GM19025 (cell line): ENCODE data around the gene BTC.
"Not testable (repeated sequence)": the region's sequence is repeated elsewhere in the genome, so short reads cannot be mapped to it uniquely, and the experiment has no call there.

Experiments
- ATAC-seq: cut with Tn5 transposase; IDR thresholded peaks from one replicate; pipeline ENCODE4 v1.9.1; 2021; ENCODE audit warnings: mild to moderate bottlenecking, low read depth, moderate library complexity; ENCODE audit not compliant: unreplicated experiment

BTC gene, protein sequence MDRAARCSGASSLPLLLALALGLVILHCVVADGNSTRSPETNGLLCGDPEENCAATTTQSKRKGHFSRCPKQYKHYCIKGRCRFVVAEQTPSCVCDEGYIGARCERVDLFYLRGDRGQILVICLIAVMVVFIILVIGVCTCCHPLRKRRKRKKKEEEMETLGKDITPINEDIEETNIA

DNA sequence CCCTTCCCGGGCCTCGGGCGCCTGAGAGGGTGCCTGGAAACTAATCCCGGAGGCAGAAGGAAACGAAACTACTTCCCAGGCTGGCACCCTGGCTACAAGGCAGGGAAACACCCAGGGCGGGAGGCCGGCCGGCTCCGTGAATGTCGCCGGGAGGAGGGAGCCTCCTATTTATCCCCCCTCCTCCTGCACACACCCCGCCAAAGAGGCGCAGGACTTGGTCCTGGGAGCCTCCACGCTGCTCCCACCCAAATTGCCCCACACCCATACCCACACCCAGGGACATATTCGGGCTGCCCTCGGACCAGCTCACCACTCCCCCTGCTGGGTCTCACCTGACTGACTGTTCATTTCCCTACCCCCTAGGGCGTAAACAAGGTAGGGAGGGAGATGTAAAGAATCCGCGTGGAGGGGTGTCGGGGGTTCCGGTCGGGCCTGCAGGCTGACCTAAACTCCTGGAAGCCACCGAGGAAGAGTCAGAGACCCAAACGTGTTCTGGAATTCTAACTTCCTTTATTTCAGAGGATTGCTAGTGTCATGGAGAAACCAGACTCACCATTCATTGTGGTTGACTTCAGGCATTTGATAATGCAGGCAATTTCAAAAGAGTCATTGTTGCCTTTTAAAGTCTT is at the start of gene BTC:
TSS of gene BTC (minus strand) at position 142 of the 629 bp plus-strand sequence. CDS start 198 bp downstream, outside the sequence.
- no peak for ATAC-seq

DNA sequence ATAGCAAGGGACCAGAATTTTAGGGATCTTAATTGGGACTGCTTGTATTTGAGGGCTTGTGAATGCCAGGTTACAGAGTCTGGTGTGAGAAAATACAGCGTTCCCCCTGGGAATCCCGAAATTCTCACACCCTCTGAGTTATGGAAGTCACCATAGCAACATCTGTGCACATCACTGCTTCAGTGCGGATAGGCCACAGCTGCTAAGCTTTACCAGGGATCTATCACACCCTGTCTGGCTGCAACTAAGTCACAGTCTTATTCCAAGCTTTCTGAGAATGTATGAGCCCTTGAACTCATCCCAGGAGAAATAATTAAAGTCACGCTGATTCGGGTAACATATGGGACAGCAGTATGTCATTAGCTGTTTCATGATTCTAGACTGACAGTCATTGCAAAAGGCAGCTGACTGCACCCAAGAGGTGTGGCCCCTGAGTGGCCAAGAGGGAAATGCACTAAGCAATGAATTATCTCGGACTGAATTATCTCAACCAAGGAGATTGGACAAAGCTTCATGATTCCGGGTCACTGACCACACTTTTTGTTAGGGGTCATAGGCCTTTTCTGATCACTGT is 46.7 kb upstream of the BTC start:
- ATAC-seq = no peak

DNA sequence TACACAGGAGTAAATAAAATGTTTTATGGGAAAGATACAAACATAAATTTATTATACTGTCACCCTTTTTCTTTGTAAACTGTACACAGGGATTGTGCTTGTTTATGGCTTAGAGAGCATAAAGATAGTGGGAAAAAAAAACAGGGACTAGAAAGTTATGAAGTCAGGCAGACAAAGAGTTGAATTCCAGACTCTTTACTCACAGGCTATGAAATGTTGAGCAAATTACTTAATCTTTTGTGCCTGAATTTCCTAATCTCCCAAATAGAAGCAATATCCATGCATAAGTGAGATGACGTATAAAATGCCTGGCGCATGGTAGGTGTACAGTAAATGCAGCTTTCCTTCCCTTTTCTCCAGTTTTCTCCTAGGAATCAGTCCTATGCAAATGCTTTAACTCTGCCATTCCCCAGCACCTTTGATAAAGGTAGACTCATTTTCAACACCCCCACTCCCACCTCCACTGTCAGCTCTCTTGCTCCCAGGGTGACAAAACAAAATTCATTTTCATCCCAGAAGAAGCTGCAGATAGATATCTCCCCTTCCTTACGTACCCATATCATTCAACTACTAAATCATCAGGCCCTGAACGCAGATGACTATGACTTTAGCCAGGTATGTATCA is 44.5 kb upstream of the BTC start:
- ATAC-seq = no peak

DNA sequence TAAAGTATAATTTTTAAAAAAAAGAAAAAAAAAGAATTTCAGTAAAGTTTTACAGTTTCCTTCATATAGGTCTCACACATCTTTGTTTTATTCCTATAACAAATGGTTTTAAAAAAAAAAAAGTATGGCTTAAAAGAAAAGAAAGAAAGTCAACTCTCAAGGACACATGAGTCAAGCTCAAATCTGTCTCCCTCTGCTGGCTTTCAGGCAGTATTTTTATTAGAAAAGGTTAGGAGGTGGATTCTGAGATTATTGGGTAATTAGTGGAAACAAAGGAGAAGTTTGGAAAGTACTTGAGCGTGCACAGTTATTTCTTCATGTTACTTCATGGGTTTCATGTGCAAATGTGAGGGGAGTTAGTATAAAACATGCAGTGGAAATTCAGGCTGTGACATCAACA is 36.6 kb upstream of the BTC start:
- ATAC-seq = no peak

DNA sequence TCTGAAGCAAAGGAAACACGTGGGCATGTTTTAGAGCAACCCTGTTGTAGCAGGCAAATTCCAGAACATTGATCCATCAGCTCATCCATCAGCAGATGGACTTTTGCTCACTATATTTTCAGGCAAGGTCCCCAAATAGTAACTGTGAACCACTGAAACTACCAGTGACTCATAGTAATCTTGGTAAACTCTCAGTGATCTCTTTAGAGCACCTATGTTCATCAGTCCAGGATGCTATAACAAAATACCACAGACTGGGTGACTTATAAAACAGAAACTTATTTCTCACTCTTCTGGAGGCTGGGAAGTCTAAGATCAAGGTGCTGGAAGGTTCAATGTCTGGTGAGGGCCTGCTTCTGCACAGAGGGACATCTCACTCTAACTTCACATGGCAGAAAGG is 28.9 kb upstream of the BTC start:
- no peak for ATAC-seq

DNA sequence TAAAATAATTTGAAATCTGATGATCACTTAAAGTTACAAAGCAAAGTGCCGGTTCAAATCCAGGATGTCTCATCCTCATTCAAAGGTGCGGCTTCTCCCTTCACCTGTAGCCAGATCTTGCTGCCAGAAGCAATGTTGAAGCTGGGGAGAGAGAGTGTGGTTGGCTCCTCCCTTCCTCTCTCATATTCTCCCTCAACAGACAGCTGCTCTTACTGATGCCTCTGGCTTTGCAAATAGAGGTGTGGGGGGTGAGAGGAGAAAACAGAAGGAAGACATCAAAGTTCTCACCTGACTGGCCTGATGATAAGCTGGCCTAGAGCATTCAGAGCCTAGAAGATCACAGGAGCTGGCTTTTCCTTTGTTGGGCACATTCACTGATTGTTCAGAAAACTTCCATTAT is 28.3 kb upstream of the BTC start:
- no peak for ATAC-seq

DNA sequence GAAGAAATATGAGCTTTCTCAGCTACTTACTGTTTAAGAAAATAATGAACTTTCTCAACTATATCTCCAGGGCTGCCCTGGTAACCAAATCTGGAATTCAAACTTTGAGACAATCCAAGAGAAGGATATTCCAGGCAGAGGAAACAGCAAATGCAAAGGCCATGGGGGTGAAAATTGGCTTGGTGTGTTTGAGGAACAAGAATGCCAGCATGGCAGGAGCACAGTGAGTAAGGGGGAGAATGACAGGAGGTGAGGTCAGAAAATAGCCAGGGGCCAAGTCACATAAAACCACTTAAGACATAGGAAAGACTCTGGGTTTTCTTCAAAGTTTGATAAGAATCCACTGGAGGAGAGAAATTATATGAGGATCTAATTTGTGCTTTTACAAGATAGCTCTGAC is 27.2 kb upstream of the BTC start:
- no peak for ATAC-seq

DNA sequence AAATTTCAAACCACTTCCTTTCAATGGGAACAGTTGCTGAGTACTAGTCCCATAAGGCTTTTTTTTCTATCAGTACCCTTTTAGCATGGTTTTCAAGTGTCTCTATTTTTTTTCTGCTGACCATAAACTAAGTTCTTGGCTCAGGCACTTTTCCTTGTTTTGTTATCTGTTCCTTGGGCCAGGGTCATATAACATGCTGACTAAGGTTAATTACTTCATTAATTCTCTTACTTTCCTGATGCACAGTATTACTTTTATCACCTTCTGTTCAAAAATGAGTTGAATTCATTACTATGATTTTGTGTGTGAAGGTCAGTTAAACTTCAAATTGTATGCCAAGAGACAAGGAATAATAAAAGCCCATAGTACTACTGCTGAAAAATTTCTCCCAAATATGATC is 19.7 kb upstream of the BTC start:
- ATAC-seq = no peak

DNA sequence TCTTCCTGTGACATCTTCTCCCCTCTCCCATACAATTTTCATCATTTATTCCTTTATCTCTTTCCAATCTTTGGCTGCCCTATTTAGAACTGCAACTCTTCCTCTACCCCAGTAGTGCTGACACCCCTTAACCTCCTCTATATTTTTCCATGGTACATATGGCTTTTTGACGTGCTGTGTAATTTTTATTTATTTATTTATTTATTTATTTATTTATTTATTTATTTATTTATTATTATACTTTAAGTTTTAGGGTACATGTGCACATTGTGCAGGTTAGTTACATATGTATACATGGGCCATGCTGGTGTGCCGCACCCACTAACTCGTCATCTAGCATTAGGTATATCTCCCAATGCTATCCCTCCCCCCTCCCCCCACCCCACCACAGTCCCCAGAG is 17.7 kb upstream of the BTC start:
- not testable (repeated sequence) for ATAC-seq

DNA sequence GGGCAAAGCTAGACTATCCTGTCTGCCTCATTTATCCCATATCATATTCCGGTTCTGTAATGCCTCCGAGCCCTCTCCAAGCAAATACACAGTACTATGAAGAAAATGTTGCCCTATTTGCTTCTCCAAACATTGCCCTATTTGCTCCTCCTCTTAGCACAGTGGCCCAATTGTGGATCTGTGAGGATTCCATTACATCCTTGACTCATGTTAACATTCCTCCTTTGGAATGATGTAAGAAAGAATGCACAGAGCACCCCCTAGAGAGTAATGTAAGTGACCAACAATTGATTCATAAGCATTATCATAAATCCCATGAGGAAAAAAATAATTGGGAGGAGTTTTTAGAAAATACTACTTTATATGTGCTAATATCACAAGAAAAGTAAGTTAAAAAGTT is 11.3 kb upstream of the BTC start:
- no peak for ATAC-seq

DNA sequence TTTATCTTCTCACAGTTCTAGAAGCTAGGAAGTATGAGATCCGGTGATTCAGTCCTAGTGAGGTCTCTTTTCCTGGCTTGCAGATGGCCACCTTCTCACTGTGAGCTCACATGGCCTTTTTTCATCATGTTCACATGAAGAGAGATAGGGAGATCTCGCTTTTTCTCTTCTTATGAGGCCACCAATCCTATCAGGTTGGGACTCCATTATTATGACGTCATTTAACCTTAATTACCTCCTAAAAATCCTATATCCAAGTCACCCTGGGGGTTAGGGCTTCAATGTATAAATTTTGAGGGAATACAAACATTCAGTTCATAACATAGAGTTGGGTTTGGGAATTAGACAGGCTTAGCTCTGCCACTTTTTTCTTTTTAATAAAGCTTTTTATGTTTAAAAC is 6.0 kb upstream of the BTC start:
- ATAC-seq = no peak

DNA sequence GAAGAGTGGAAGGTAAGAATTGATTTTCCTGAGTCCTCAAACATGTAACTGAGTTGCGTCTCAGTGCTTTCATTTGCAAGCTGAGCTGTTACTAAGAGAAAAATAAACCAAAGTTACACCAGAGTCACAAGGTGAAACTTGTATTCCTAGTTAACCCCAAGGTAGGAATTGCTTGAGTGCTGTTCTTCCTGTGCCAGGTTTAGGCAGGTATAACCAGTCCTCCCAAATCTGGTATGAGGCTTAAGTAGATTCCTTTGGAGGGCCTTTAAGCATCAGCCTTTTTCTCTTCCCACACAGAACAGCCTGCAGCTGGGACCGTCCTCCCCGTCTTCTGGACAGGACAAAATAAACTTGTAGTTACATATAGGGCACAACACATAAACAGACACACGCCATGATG is 2.3 kb upstream of the BTC start:
- no peak for ATAC-seq

DNA sequence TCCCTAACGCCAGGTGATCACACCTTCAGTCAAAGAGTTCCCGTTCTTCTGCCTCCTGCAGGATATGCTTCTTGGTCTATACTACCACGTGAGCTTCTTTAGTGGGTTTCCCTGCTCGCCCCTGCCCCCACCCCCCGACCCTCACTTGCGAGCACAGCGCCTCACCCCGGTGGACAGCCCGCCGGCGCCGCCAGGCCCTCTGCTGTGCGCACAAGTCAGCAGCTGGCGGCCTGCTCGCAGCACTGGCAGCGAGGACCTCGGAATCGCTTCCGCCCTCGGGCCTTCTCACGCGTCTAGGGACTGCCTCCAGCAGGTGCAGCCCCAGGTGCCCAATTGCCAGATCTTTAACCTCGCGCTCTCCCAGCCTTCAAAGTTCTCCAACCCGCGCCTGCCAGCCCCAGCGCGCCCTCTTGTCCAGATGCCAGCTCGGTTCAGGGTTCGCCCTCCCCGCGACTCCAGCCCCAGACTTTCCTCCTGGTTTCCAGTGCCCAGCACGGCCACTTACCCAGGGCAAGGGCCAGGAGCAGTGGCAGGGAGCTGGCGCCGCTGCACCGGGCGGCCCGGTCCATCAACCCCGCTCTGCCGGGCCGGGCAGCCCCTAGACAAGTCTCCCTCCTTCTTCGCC is 454 bp downstream of the BTC start:
- no peak for ATAC-seq

DNA sequence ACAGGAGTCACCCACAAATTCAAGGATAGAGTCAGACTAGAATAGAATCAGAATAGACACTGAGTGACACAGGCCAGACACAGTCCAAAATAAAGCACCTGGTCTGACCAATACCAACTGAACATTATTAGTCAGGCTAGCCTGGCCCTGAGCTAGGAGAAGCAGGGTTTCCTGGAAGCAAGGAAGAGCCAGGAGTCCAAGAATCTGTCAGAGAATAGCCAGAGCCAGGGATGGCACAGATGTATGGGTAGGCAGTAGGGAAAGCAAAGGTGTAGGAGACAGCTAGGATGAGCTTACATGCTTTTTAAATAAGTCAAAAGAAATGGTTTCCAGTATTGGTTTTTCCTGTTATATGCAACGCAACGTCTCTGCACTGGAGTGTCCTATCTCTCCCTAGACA is 3.7 kb downstream of the BTC start:
- no peak for ATAC-seq

DNA sequence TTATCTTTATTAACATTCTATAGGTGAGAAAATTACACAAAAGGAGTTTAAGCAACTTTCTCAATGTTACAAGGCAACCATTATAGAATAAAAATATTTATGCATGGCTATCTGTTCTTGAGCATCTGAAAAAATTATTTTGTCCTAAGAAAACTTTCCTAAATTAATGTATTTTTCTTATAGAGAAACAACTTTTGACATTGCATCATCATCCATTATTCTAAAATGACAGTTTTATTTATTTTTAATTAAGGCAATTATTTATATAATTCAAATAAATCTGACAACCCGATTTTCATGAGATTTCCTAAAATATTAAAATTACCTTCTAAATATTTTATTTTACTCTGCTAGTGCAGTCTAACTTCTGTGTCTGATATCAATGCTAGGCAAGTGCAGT is 4.8 kb downstream of the BTC start:
- no peak for ATAC-seq

DNA sequence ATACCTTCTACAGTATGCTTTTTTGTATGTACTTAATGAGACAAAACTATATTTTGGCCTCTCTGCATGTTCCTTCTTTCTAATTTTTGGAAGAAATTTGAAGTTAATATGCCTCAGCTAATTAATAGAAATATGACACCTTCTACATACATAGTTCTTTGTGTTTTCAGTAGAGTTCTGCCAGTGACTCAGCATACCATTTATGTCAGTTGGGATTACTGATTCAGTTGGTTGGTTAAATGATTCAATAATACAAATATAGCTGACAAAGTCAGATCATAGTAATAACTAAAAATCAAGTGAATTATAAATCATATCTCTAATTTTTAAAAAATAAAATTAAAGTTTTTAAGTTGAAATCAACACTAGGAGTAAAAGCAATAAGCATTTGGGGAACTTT is 16.8 kb downstream of the BTC start:
- ATAC-seq = no peak

DNA sequence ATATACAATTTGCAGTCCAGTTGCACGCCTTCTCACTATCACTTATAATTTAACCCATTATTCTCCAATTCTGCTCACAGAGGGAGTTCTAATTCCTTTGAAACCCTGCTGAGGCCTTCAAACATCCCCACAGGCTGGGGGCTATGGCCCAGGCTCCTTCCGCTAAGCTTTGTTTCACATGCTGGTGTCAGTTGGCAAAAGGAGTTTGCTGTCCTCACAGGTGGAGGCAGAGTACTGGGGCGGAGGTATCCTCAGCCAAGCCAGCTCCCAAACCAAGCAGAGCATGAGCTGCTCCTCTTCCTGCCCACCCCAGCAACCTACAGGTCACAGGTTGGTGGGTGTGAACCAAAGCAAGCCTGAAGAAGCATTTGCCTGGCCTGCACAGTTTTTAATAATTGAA is 21.5 kb downstream of the BTC start:
- ATAC-seq = no peak

DNA sequence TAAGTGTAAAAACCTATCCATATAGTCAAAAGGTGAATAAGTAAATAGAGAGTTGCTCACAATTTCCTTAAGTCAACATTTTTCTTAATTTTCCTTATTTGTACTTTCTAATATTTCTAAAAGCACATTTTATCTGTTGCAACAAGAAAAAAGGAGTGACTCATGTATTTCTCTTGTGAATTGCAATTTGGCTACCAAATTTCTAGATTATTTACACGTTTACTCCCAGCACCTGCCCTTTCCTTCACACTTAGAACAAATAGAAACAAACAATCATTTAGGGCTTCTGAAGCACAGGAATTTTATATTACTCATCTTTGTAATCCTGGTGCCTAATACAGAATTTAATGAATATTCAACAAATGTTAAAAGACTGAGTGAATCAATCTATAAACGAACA is 22.2 kb downstream of the BTC start:
- no peak for ATAC-seq

DNA sequence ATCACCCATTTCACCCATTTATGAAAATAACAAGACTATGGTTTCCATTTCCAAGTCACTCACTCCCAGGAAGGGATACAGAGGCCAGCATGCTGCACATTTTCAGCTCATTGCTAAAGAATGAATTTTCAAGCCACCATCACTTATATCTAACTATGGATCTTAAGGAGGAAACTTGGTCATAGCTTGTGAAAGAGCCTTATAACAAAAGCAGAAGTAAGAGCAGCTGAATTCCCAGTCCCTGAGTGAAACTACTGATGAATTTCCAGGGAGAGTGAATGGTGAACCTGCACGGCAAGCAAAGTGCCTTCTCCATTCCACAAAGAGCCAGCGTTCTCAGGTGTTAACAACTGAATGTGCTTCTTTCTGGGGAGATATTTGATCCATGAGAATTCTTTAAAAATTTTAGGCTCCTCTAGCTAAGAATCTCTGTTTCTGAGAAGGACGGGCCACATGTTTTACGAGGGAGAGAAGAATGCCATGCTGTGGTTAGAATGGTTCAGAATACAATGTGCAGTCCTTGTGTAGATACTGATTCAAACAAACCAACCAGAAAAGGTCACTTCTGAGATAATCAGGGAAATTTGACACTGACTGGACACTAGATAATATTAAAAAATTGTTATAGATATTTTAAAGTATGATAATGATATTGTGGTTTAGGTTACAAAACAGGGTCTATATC is 24.0 kb downstream of the BTC start:
- no peak for ATAC-seq

DNA sequence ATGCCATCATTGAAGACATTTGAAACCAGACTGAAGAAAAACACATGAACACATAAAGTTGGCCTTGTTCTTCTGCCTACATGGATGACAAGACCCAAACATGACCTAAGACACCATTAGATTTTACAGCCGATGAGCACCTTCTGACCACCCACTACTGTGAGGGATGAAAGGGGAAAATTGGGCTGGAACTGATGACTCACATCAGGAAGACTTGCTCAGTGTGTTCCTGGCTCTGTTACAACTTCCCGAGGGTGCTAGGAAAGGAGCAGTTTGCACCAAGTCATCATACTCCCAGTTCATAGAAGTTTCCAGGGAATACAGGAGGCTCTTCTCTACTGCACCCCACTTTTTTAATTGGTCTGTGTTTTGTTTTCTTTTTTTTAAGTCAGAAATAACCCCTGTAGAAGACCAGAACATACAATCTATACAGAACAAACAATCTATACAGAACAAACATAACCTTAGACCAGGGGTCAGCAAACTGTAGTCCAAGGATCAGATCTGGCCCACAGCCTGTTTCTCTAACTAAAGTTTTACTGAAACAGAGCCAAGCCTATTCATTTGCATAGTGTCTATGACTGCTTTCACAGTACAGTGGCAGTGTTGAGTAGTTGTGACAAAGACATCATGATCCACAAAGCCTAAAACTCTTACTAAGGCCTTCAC is 25.3 kb downstream of the BTC start:
- ATAC-seq = peak; percentile 60
